ENCODE measurements around the gene NOL12. TPM values are rescaled to one million over a fixed set of nuclear protein-coding genes. Genes with fewer than 3 reads are reported as not detected.
"Not testable (repeated sequence)": the region's sequence is repeated elsewhere in the genome, so short reads cannot be mapped to it uniquely, and the experiment has no call there.

NOL12 gene
- total RNA-seq, 1 donor from 2014 or later: 39.8 TPM

DNA sequence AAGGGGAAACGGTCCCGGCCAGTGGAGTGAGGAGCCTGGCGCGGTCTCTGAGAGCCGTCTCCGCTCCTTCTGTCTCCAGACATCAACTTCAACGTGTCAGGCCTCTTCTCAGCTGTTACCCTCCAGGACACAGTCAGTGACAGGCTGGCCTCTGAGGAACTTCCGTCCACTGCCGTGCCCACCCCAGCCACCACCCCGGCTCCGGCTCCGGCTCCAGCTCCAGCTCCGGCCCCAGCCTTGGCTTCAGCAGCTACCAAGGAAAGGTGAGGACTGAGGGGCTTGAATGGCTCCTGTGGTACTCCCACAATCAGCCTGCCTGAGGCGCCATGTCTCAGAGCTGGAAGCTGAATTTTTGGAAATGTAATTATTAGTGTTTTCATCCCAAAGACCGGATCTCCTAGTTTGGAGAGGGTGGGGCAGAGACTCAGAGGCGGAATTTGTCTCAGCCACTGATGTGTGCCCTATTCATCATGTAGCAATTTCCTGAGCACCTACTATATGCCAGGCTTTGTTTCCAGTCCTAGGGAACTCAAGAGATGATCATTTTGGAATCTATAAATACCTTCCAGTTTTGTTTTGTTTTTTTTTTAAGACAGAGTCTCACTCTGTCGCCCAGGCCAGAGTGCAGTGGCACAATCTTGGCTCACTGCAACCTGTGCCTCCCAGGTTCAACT, 35.5 kb upstream of the NOL12 start:
- Histone ChIP-seq H3K36me3 (ENCODE audit: control insufficient read depth, insufficient read depth, low read length) (peaks cover 50% of the 10 kb centered on the region), H3K27me3 (ENCODE audit: control insufficient read depth, insufficient read depth, low read length) (no peaks in the 10 kb centered on the region), H3K4me3 (ENCODE audit: low read depth, low read length) (no peak overlapping the region)
- DNase-seq (ENCODE audit: low read depth) (no peak), FAIRE-seq (no peak)
- TF ChIP-seq, protein P1, sequence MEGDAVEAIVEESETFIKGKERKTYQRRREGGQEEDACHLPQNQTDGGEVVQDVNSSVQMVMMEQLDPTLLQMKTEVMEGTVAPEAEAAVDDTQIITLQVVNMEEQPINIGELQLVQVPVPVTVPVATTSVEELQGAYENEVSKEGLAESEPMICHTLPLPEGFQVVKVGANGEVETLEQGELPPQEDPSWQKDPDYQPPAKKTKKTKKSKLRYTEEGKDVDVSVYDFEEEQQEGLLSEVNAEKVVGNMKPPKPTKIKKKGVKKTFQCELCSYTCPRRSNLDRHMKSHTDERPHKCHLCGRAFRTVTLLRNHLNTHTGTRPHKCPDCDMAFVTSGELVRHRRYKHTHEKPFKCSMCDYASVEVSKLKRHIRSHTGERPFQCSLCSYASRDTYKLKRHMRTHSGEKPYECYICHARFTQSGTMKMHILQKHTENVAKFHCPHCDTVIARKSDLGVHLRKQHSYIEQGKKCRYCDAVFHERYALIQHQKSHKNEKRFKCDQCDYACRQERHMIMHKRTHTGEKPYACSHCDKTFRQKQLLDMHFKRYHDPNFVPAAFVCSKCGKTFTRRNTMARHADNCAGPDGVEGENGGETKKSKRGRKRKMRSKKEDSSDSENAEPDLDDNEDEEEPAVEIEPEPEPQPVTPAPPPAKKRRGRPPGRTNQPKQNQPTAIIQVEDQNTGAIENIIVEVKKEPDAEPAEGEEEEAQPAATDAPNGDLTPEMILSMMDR (IDR thresholded peaks at IDR 0.05; ENCODE audit: insufficient read depth, low read length, severe bottlenecking): no peak

DNA sequence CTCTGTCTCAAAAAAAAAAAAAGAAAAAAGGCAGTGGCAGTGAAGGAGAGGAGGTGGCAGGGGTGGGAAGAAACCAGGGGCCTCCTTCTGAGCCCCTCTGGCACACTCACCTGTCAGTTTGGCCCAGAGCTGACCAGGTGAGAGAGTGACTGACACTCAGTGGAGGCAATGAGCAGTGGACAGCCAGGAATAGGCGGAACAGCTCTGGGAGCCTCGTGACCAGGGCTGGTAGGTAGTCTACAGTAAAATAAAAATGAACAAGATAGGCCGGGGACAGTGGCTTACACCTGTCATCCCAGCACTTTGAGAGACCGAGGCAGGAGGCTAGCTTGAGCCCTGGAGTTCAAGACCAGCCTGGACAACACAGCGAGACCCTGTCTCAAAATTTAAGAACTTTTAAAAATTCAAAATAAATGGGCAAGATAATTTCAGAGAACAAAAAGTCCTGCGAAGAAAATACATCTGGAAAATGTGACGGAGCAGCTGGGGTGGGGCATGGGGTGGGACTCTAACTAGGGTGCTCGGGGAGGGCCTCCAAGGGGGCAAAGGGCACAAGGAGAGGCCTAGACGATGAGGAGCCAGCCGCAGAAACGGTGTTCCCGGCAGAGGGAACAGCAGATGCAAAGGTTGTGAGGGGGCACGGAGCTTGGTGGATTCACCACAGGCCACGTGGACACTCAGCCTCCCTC, 31.4 kb upstream of the NOL12 start:
- TF ChIP-seq, protein P1 (IDR thresholded peaks at IDR 0.05; ENCODE audit: insufficient read depth, low read length, severe bottlenecking): no peak
- DNase-seq (ENCODE audit: low read depth) (no peak), FAIRE-seq (no peak)
- Histone ChIP-seq H3K36me3 (ENCODE audit: control insufficient read depth, insufficient read depth, low read length) (peaks cover 30% of the 10 kb centered on the region), H3K27me3 (ENCODE audit: control insufficient read depth, insufficient read depth, low read length) (no peaks in the 10 kb centered on the region), H3K4me3 (ENCODE audit: low read depth, low read length) (no peak overlapping the region)

DNA sequence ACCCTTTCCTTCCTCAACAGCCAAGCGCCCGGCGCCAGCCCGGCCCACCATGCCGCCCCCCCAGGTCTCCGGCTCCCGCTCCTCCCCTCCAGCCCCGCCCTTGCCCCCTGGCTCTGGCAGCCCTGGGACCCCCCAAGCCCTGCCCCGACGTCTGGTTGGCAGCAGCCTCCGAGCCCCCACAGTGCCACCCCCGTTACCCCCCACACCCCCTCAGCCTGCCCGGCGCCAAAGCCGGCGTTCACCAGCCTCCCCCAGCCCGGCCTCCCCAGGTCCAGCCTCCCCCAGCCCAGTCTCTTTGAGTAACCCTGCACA, 30.9 kb upstream of the NOL12 start:
- TF ChIP-seq, protein P1 (IDR thresholded peaks at IDR 0.05; ENCODE audit: insufficient read depth, low read length, severe bottlenecking): no peak
- DNase-seq (ENCODE audit: low read depth): no peak
- no peak for FAIRE-seq
- Histone ChIP-seq H3K4me3 (ENCODE audit: low read depth, low read length) (no peak overlapping the region), H3K27me3 (ENCODE audit: control insufficient read depth, insufficient read depth, low read length) (no peaks in the 10 kb centered on the region), H3K36me3 (ENCODE audit: control insufficient read depth, insufficient read depth, low read length) (peaks cover 25% of the 10 kb centered on the region)

DNA sequence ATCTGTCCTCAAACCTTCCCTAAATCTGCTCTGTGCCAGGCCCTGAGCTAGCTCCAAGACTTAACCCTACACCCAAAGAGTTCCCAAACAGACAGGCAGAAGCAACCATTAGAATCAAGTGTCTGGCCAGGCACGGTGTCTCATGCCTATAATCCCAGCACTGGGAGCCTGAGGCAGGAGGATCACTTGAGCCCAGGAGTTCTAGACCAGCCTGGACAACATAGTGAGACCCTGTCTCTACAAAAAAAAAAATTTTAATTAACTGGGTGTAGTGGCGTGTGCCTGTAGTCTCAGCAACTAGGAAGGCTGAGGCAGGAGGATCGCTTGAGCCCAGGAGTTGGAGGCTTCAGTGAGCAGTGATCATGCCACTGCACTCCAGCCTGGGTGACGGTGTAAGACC, 29.6 kb upstream of the NOL12 start:
- not testable (repeated sequence) for H3K4me3 ChIP-seq (ENCODE audit: low read depth, low read length); DNase-seq (ENCODE audit: low read depth); FAIRE-seq; H3K27me3 ChIP-seq (ENCODE audit: control insufficient read depth, insufficient read depth, low read length)
- H3K36me3 ChIP-seq (ENCODE audit: control insufficient read depth, insufficient read depth, low read length): peaks cover 15% of the 10 kb centered on the region

DNA sequence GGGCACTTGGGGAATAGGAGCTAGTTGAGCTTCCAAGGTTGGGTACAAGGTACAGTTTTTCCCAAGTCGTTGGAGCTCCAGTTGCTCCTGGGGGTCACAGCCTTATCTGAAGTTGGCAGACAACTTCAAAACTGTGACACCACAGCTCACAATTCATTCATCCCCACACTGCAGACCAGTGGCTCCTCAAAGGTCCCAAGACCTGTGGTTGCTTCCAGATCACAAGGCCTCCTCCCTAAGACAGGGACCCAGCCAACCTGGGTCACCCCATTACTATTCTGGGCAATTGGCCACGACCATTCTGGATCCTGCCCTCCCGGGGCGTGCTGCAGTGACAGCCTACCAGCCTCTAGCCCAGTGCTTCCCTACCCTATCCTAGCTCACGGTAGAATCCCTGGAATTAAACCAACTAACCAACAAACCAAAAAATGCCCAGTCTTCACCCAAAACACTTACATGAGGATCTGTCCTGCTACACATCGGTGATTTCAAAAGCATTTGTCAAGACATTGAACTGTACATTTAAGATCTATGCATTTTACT, 28.5 kb upstream of the NOL12 start:
- no peak for FAIRE-seq
- Histone ChIP-seq H3K4me3 (ENCODE audit: low read depth, low read length) (peak overlapping the region; percentile 53), H3K27me3 (ENCODE audit: control insufficient read depth, insufficient read depth, low read length) (no peaks in the 10 kb centered on the region), H3K36me3 (ENCODE audit: control insufficient read depth, insufficient read depth, low read length) (peaks cover 10% of the 10 kb centered on the region)
- TF ChIP-seq, protein P1 (IDR thresholded peaks at IDR 0.05; ENCODE audit: insufficient read depth, low read length, severe bottlenecking): no peak
- peak; percentile 51 for DNase-seq (ENCODE audit: low read depth)

DNA sequence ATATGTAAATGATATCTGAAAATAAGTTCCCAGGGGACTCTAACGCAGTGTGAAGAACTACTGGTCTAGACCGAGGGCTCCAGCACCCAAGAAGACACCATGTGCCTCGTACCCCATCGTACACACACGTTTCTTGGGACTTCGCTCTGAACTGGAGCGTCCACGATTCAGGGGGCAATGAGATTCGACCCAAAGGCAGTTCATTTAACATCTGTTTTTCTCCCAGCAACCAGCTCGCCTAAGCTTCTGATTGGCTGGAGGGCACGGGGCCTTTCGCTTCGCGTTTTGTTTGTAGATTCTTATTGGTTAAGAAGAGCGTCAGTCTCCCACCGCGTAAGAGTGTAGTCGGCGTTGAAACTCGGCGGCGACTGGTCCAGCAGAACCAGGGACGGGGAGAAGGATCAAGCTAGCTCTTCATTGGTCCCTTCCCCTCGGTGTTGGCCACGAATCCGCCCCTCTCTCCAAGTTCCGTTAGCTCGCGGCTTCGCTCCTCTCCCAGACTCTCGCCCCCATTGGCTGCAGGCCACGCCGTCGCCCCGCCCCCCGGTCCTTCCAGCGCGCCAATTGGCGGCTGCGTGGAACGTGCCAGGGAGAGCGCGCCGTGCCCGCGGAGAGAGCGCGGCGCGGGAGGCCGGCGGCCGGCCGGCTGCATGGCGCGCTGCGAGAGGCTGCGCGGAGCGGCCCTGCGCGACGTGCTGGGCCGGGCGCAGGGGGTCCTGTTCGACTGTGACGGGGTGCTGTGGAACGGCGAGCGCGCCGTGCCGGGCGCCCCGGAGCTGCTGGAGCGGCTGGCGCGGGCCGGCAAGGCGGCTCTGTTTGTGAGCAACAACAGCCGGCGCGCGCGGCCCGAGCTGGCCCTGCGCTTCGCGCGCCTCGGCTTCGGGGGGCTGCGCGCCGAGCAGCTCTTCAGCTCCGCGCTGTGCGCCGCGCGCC, 27.7 kb upstream of the NOL12 start, which contains the start of gene PDXP:
PDXP (plus strand) TSS at position 591 of the 933 bp plus-strand sequence; CDS start at position 651, 60 bp downstream.
- peak; percentile 98 for DNase-seq (ENCODE audit: low read depth)
- peak; percentile 43 for FAIRE-seq
- TF ChIP-seq, protein P1 (IDR thresholded peaks at IDR 0.05; ENCODE audit: insufficient read depth, low read length, severe bottlenecking): no peak

More for the DNA sequence above, 27.7 kb upstream of the NOL12 start, which contains the start of gene PDXP:
- no peaks in the 10 kb centered on the region for H3K27me3 ChIP-seq (ENCODE audit: control insufficient read depth, insufficient read depth, low read length)
- H3K36me3 ChIP-seq (ENCODE audit: control insufficient read depth, insufficient read depth, low read length): peaks cover 6% of the 10 kb centered on the region
- H3K4me3 ChIP-seq (ENCODE audit: low read depth, low read length): peak within 1 kb of the TSS; percentile 53
